Stimulated activated effector memory CD8-positive, alpha-beta T cell treated with anti-CD3 and anti-CD28 coated beads, Interleukin-12 subunit alpha, Interleukin-12 subunit beta, amount 100 ng/mL, for 72 hours (primary cell): ENCODE results near the gene FAM209A.
"Not testable (repeated sequence)": the region's sequence is repeated elsewhere in the genome, so short reads cannot be mapped to it uniquely, and the experiment has no call there.

Experiments
- ATAC-seq: fragments of 150-1000 bp; cut with Tn5 transposase; 2 replicates; pipeline ENCODE4 v1.10.0; 2021
- DNase-seq, 2 donors: peaks; one replicate each; pipeline ENCODE4 v3.0.0; 2021 to 2022; ENCODE audit warnings: low spot score in 2 of 2
- H3K27ac Mint-ChIP-seq: one replicate; pipeline ENCODE4 v1.8.0; 2022; ENCODE audit warnings: mild to moderate bottlenecking, mixed read lengths
- H3K36me3 Mint-ChIP-seq: one replicate; pipeline ENCODE4 v1.8.0; 2022; ENCODE audit warnings: mild to moderate bottlenecking, mixed read lengths
- H3K4me1 Mint-ChIP-seq: one replicate; pipeline ENCODE4 v1.8.0; 2022; ENCODE audit warnings: mixed read lengths
- H3K4me3 Mint-ChIP-seq: one replicate; pipeline ENCODE4 v1.8.0; 2022; ENCODE audit warnings: mild to moderate bottlenecking, mixed read lengths
- H3K9me3 Mint-ChIP-seq: one replicate; pipeline ENCODE4 v1.8.0; 2022; ENCODE audit warnings: mixed read lengths

Gene FAM209A

GRCh38 chr20:56519551-56519950 lies 5.0 kb upstream of the FAM209A start:
- H3K4me3 Mint-ChIP-seq = no peak overlapping the region
- H3K27ac Mint-ChIP-seq = no peak overlapping the region
- peaks cover 4% of the 10 kb centered on the region for H3K4me1 Mint-ChIP-seq
- DNase-seq (no peak), ATAC-seq (no peak)
- H3K36me3 Mint-ChIP-seq = peaks cover 63% of the 10 kb centered on the region
- peaks cover 2% of the 10 kb centered on the region for H3K9me3 Mint-ChIP-seq

- Mint-ChIP-seq H3K27ac (no peak overlapping the region), H3K9me3 (peaks cover 2% of the 10 kb centered on the region), H3K4me3 (no peak overlapping the region), H3K36me3 (peaks cover 60% of the 10 kb centered on the region), H3K4me1 (peaks cover 4% of the 10 kb centered on the region)
- DNase-seq = no peak
- no peak for ATAC-seq
These were observed 4.4 kb upstream of the FAM209A start for GRCh38 chr20:56520180-56520579.

GRCh38 chr20:56520746-56521354 lies 3.7 kb upstream of the FAM209A start:
- not testable (repeated sequence) for H3K4me3 Mint-ChIP-seq, H3K4me1 Mint-ChIP-seq, ATAC-seq, DNase-seq, H3K9me3 Mint-ChIP-seq, H3K27ac Mint-ChIP-seq
- H3K36me3 Mint-ChIP-seq = peaks cover 54% of the 10 kb centered on the region

- H3K36me3 Mint-ChIP-seq = peaks cover 39% of the 10 kb centered on the region
- H3K27ac Mint-ChIP-seq = no peak overlapping the region
- ATAC-seq = no peak
- peaks cover 2% of the 10 kb centered on the region for H3K9me3 Mint-ChIP-seq
- H3K4me1 Mint-ChIP-seq = peaks cover 4% of the 10 kb centered on the region
- H3K4me3 Mint-ChIP-seq = no peak overlapping the region
- no peak for DNase-seq
These were observed 2.2 kb upstream of the FAM209A start for GRCh38 chr20:56522311-56522710.

GRCh38 chr20:56527521-56527920 lies 3.0 kb downstream of the FAM209A start:
- Mint-ChIP-seq H3K27ac (no peak overlapping the region), H3K36me3 (peaks cover 4% of the 10 kb centered on the region), H3K9me3 (no peaks in the 10 kb centered on the region), H3K4me1 (peaks cover 4% of the 10 kb centered on the region), H3K4me3 (no peak overlapping the region)
- DNase-seq (no peak), ATAC-seq (no peak)

- H3K4me3 Mint-ChIP-seq, ATAC-seq, H3K9me3 Mint-ChIP-seq, H3K36me3 Mint-ChIP-seq, DNase-seq, H3K4me1 Mint-ChIP-seq, H3K27ac Mint-ChIP-seq: not testable (repeated sequence)
These were observed 8.4 kb downstream of the FAM209A start, which contains the start of gene FAM209B for GRCh38 chr20:56532946-56533345. TSS of gene FAM209B (plus strand) at chr20:56533246. CDS start at chr20:56533342, 96 bp downstream.

GRCh38 chr20:56537997-56538396 lies 13.5 kb downstream of the FAM209A start:
- Mint-ChIP-seq H3K27ac (no peak overlapping the region), H3K9me3 (no peaks in the 10 kb centered on the region), H3K4me1 (no peaks in the 10 kb centered on the region), H3K4me3 (no peak overlapping the region), H3K36me3 (no peaks in the 10 kb centered on the region)
- DNase-seq = no peak
- ATAC-seq = no peak

GRCh38 chr20:56540415-56540814 lies 15.9 kb downstream of the FAM209A start:
- no peaks in the 10 kb centered on the region for H3K9me3 Mint-ChIP-seq
- no peaks in the 10 kb centered on the region for H3K36me3 Mint-ChIP-seq
- DNase-seq (no peak), ATAC-seq (no peak)
- H3K27ac Mint-ChIP-seq = no peak overlapping the region
- H3K4me3 Mint-ChIP-seq = no peak overlapping the region
- no peaks in the 10 kb centered on the region for H3K4me1 Mint-ChIP-seq

- no peaks in the 10 kb centered on the region for H3K4me1 Mint-ChIP-seq
- no peaks in the 10 kb centered on the region for H3K9me3 Mint-ChIP-seq
- H3K36me3 Mint-ChIP-seq = no peaks in the 10 kb centered on the region
- ATAC-seq (no peak), DNase-seq (no peak)
- H3K27ac Mint-ChIP-seq = no peak overlapping the region
- no peak overlapping the region for H3K4me3 Mint-ChIP-seq
These were observed 18.0 kb downstream of the FAM209A start for GRCh38 chr20:56542489-56543030.

- Mint-ChIP-seq H3K36me3 (no peaks in the 10 kb centered on the region), H3K4me3 (no peak overlapping the region), H3K9me3 (no peaks in the 10 kb centered on the region), H3K4me1 (peaks cover 8% of the 10 kb centered on the region), H3K27ac (no peak overlapping the region)
- no peak for DNase-seq
- no peak for ATAC-seq
These were observed 27.0 kb downstream of the FAM209A start for GRCh38 chr20:56551571-56551970.

- DNase-seq (no peak), ATAC-seq (no peak)
- H3K4me3 Mint-ChIP-seq = no peak overlapping the region
- H3K9me3 Mint-ChIP-seq = no peaks in the 10 kb centered on the region
- H3K27ac Mint-ChIP-seq = no peak overlapping the region
- H3K4me1 Mint-ChIP-seq = peaks cover 8% of the 10 kb centered on the region
- no peaks in the 10 kb centered on the region for H3K36me3 Mint-ChIP-seq
These were observed 28.5 kb downstream of the FAM209A start for GRCh38 chr20:56552911-56553629.

- H3K4me3 Mint-ChIP-seq = no peak overlapping the region
- no peak for DNase-seq
- H3K27ac Mint-ChIP-seq = peak overlapping the region; percentile 65
- H3K4me1 Mint-ChIP-seq = peaks cover 8% of the 10 kb centered on the region
- no peaks in the 10 kb centered on the region for H3K36me3 Mint-ChIP-seq
- no peaks in the 10 kb centered on the region for H3K9me3 Mint-ChIP-seq
- peak; percentile 79 for ATAC-seq
These were observed 30.3 kb downstream of the FAM209A start for GRCh38 chr20:56554869-56555268.

GRCh38 chr20:56558968-56559367 lies 34.4 kb downstream of the FAM209A start:
- Mint-ChIP-seq H3K9me3 (no peaks in the 10 kb centered on the region), H3K4me1 (peaks cover 8% of the 10 kb centered on the region), H3K4me3 (no peak overlapping the region), H3K36me3 (no peaks in the 10 kb centered on the region), H3K27ac (no peak overlapping the region)
- no peak for ATAC-seq
- DNase-seq = no peak

- H3K4me3 Mint-ChIP-seq, H3K27ac Mint-ChIP-seq, DNase-seq, H3K9me3 Mint-ChIP-seq, ATAC-seq, H3K36me3 Mint-ChIP-seq, H3K4me1 Mint-ChIP-seq: not testable (repeated sequence)
These were observed 40.0 kb downstream of the FAM209A start for GRCh38 chr20:56564526-56564925.

GRCh38 chr20:56565511-56565910 lies 41.0 kb downstream of the FAM209A start:
- DNase-seq (no peak), ATAC-seq (no peak)
- Mint-ChIP-seq H3K4me1 (no peaks in the 10 kb centered on the region), H3K9me3 (no peaks in the 10 kb centered on the region), H3K4me3 (no peak overlapping the region), H3K27ac (no peak overlapping the region), H3K36me3 (no peaks in the 10 kb centered on the region)

GRCh38 chr20:56566621-56567020 lies 42.1 kb downstream of the FAM209A start:
- H3K27ac Mint-ChIP-seq = no peak overlapping the region
- H3K4me3 Mint-ChIP-seq = no peak overlapping the region
- no peak for ATAC-seq
- DNase-seq = no peak
- H3K36me3 Mint-ChIP-seq = no peaks in the 10 kb centered on the region
- H3K4me1 Mint-ChIP-seq = no peaks in the 10 kb centered on the region
- no peaks in the 10 kb centered on the region for H3K9me3 Mint-ChIP-seq
